ENCODE data around the gene WNK4. TPM values are rescaled to one million over a fixed set of nuclear protein-coding genes. Genes with fewer than 3 reads are reported as not detected.
A peak's percentile ranks its signal among the peaks of the same experiment; 100 is the strongest.

Gene WNK4
- total and polyA plus RNA-seq, 9 of the 15 experiments (the other 6 are each of a cell fraction or from before 2014, with no cell fraction given) = 0.32 to 25.8 (median 4.5) TPM

DNA sequence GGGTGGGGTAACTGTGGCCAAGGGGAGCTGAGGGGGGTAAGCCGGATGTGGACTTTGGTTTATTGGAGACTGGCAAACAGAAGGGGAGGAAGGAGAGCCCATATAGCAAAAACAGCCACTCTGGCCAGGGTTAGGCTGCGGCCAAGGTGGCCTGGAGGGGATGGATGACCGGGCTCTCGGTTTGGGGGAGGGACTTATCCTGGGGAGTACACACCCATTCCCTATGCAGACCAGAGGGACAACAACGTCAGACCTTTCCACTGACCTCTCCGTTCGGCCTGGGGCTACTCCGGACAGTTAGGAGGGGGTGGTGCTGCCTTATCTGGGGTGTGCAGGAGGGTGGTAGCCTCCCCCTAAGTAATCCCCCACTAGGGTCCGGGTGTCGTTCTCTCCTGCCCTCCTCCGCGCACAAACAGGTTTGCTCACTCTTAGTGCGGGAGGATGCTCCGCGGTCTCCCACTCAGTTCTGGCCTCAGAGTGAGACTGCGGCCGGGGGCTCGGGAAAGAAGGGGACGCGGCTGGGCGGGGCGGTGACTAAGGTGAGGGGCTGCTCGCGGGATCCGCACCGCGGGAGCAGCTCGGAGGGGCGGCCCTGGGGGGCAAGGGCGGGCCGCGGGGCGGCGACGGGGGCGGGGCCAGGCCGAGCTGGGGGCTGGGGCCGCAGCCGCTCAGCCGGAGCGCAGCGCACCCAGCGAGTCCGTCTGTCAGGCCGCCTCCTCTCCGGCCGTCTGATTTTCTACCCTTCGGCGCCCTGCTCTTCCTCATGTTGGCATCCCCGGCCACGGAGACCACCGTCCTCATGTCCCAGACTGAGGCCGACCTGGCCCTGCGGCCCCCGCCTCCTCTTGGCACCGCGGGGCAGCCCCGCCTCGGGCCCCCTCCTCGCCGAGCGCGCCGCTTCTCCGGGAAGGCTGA, at the start of gene WNK4 (continued):
- TF ChIP-seq SIN3A (IDR thresholded peaks at IDR 0.05; ENCODE audit: borderline replicate concordance in 2 of 2, control insufficient read depth in 1 of 2, low read depth in 2 of 2, low read length in 2 of 2) = peak in 1 of 2 experiments; percentile 16; a peak in 1 of 4 replicates
- TF ChIP-seq ZNF551 (CRISPR knock-in tag; IDR thresholded peaks at IDR 0.05) = no peak
- TF ChIP-seq, protein P1, sequence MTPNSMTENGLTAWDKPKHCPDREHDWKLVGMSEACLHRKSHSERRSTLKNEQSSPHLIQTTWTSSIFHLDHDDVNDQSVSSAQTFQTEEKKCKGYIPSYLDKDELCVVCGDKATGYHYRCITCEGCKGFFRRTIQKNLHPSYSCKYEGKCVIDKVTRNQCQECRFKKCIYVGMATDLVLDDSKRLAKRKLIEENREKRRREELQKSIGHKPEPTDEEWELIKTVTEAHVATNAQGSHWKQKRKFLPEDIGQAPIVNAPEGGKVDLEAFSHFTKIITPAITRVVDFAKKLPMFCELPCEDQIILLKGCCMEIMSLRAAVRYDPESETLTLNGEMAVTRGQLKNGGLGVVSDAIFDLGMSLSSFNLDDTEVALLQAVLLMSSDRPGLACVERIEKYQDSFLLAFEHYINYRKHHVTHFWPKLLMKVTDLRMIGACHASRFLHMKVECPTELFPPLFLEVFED (CRISPR knock-in tag; conservative IDR thresholded peaks at IDR 0.05) = peak; percentile 73; the same call in 1 of the 2 replicates
- TF ChIP-seq ZFPM2 (CRISPR knock-in tag; IDR thresholded peaks at IDR 0.05) = no peak
- TF ChIP-seq GATA2 (CRISPR knock-in tag; IDR thresholded peaks at IDR 0.05) = peak; percentile 86
- TF ChIP-seq CBX2 (IDR thresholded peaks at IDR 0.05; ENCODE audit: insufficient read depth, low read length, poor library complexity, severe bottlenecking) = no peak
- no peak for TF ChIP-seq TEAD2 (tag; IDR thresholded peaks at IDR 0.05)
- TF ChIP-seq, protein P2, sequence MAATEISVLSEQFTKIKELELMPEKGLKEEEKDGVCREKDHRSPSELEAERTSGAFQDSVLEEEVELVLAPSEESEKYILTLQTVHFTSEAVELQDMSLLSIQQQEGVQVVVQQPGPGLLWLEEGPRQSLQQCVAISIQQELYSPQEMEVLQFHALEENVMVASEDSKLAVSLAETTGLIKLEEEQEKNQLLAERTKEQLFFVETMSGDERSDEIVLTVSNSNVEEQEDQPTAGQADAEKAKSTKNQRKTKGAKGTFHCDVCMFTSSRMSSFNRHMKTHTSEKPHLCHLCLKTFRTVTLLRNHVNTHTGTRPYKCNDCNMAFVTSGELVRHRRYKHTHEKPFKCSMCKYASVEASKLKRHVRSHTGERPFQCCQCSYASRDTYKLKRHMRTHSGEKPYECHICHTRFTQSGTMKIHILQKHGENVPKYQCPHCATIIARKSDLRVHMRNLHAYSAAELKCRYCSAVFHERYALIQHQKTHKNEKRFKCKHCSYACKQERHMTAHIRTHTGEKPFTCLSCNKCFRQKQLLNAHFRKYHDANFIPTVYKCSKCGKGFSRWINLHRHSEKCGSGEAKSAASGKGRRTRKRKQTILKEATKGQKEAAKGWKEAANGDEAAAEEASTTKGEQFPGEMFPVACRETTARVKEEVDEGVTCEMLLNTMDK (IDR thresholded peaks at IDR 0.05; ENCODE audit: borderline replicate concordance, insufficient read depth, low read depth, low read length, poor library complexity, severe bottlenecking) = no peak
- 0 out of 2 replicates have a peak, but pooled peaks have one; percentile 24 for TF ChIP-seq ZNF766 (CRISPR knock-in tag; conservative IDR thresholded peaks at IDR 0.05)
- peak; percentile 93 for TF ChIP-seq RUNX1 (IDR thresholded peaks at IDR 0.05; ENCODE audit: low read depth)
- TF ChIP-seq ZNF444 (CRISPR knock-in tag; IDR thresholded peaks at IDR 0.05) = no peak
- TF ChIP-seq, protein P3, sequence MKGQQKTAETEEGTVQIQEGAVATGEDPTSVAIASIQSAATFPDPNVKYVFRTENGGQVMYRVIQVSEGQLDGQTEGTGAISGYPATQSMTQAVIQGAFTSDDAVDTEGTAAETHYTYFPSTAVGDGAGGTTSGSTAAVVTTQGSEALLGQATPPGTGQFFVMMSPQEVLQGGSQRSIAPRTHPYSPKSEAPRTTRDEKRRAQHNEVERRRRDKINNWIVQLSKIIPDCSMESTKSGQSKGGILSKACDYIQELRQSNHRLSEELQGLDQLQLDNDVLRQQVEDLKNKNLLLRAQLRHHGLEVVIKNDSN (CRISPR knock-in tag; IDR thresholded peaks at IDR 0.05) = no peak
- TF ChIP-seq SRSF9 (IDR thresholded peaks at IDR 0.05; ENCODE audit: borderline replicate concordance, low read depth, low read length) = no peak
- peak; percentile 12 to 90; a peak in 3 of 4 replicates for TF ChIP-seq RCOR1 (IDR thresholded peaks at IDR 0.05; ENCODE audit: borderline replicate concordance in 1 of 2, low read depth in 2 of 2, low read length in 2 of 2)
- TF ChIP-seq ZNF24 (IDR thresholded peaks at IDR 0.05) = no peak
- TF ChIP-seq TCF7L2 (IDR thresholded peaks at IDR 0.05; ENCODE audit: low read depth, low read length) = no peak
- TF ChIP-seq, protein P4, sequence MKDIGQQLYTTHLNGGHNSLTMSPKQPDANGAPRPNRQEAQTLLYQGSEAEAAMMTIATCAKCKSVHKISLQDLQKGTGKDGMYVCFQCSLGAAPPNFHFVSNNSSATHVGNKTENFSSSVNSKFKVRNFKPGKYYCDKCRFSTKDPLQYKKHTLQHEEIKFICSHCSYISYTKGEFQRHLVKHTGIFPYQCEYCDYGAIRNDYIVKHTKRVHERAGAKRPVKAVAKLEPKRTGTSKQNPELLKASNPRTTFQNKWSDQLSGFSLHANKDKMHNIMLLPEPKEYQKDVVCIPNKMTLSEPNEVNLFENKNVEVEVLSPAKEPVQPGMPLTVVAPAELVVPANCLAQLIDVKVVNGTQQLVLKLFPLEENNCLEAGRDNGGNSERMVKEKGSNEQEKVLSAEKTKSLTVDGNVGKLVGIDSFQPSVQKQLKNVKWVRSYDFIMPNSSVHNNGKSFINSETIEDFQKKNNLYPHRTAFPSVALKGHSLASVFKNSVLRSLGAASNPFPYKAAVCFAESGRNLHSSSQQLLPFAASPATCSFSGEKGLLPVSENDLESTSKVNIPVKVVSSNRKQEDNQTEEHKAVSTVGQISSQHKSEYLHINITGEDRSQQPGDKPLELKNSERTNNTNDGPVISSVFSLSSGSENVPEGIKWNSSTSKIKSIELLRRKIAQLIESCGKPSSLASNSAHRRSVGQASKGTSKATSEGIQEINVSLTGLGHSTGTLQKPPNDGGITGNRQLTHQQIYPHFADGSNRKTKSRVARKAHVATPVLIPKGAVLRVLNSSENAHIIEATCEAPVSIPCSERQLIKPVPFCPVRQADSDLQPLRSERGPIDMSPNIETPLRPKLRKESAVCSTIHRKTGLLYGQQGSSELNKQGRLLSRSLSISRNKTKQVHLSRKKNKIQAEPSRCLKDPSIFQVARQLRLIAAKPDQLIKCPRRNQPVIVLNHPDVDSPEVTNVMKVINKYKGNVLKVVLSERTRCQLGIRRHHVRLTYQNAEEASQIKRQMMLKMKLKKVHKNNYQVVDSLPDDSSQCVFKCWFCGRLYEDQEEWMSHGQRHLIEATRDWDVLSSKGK (CRISPR knock-in tag; IDR thresholded peaks at IDR 0.05) = no peak
- TF ChIP-seq ZNF384 (IDR thresholded peaks at IDR 0.05; ENCODE audit: low read depth, low read length) = no peak
- no peak for TF ChIP-seq PPARD (CRISPR knock-in tag; IDR thresholded peaks at IDR 0.05)

Data from K562 (cell line).